ENCODE measurements around the gene TFR2. TPM values are rescaled to one million over a fixed set of nuclear protein-coding genes. Genes with fewer than 3 reads are reported as not detected.

Gene TFR2
- total and polyA plus RNA-seq, 2 of the 4 experiments (the other 2 are of a cell fraction): 0.18 to 0.50 TPM

DNA sequence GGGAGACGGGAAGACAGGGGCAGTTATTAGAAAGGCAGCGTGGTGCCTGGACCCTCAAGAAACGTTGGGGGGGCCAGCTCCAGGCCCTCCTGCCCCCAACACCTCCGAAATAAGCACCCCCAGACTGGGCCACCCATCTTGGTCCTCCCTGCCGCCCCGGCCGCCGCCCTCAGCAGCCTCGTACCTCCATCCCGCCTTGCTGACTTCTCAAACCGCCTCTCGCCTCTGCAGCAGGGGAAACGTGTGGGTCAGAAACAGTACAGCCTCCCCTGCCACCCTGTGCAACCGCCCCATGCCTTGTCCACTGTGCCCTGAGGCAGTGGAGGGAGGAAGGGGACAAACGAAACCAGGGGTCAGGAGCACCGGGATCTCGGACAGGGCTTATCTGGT lies 45.5 kb upstream of the TFR2 start:
- BruUV-seq (replicated peaks): no TSS peak
- in situ Hi-C loops (cut with MboI; ENCODE audit: low sequenced_read_pairs) (no loop called here), intact Hi-C loops (cut with micrococcal nuclease) (no loop called here), dilution Hi-C loops (cut with HindIII; ENCODE audit: low sequenced_read_pairs, unreplicated experiment) (no loop called here)
- no peak overlapping the region for H3K56ac ChIP-seq (ENCODE audit: extremely low read depth, insufficient read depth, low read length)
- ATAC-seq (ENCODE audit: low read depth) (no peak), DNase-seq (no peak)
- no peak overlapping the region for H2BK5ac ChIP-seq (ENCODE audit: low read depth, low read length, poor library complexity, severe bottlenecking)
- peaks cover 13 to 39% of the 10 kb centered on the region in 2 experiments for H3K79me1 ChIP-seq (ENCODE audit: low read depth in 1 of 2, low read length in 2 of 2)
- no peak overlapping the region for H2BK15ac ChIP-seq (ENCODE audit: low read depth, low read length)
- no peak overlapping the region for H4K8ac ChIP-seq (ENCODE audit: low read depth in 2 of 2, low read length in 2 of 2)
- no peaks in the 10 kb centered on the region for H3K27me3 ChIP-seq (ENCODE audit: control insufficient read depth, insufficient read depth, low read length)
- no peak overlapping the region for H2BK20ac ChIP-seq (ENCODE audit: low read depth, low read length)
- no peak overlapping the region for H3K4me3 ChIP-seq (ENCODE audit: insufficient read depth, low read depth, low read length)
- H4K5ac ChIP-seq (ENCODE audit: low read depth, low read length): no peak overlapping the region
- H3K18ac ChIP-seq (ENCODE audit: low read depth, low read length): no peak overlapping the region
- CTCF ChIA-PET: no interaction called here
- 78% methylated on average over 4 of the region's 17 CpGs; no CpG with 5 or more reads in 1 of the 2 experiments for WGBS, 2 experiments (ENCODE audit: extremely low coverage in 2 of 2, insufficient read length in 1 of 2)
- H3K4me2 ChIP-seq (ENCODE audit: low read depth, low read length): no peak overlapping the region
- H3K36me3 ChIP-seq (ENCODE audit: control insufficient read depth, insufficient read depth, low read length): peaks cover 68% of the 10 kb centered on the region
- H2BK120ac ChIP-seq (ENCODE audit: low read depth, low read length): no peak overlapping the region
- peaks cover 53% of the 10 kb centered on the region for H4K20me1 ChIP-seq (ENCODE audit: insufficient read depth, low read length)
- H3K4ac ChIP-seq (ENCODE audit: low read depth, low read length): no peak overlapping the region
- H3K23ac ChIP-seq (ENCODE audit: low read depth, low read length): no peak overlapping the region
- H2AK5ac ChIP-seq (ENCODE audit: low read depth, low read length): no peak overlapping the region
- H3K9me3 ChIP-seq (ENCODE audit: control insufficient read depth, insufficient read depth, low read length): no peaks in the 10 kb centered on the region
- no peak overlapping the region for H3K9ac ChIP-seq (ENCODE audit: low read depth, low read length)
- H3K14ac ChIP-seq (replicated peaks; ENCODE audit: low read depth, low read length): no peak overlapping the region
- POLR2A ChIA-PET (ENCODE audit: unreplicated experiment): no interaction called here
- TF ChIP-seq RCOR1 (IDR thresholded peaks at IDR 0.05; ENCODE audit: insufficient replicate concordance, low read length) (no peak), NFE2L2 (IDR thresholded peaks at IDR 0.05; ENCODE audit: low read depth, low read length) (no peak), MXI1 (IDR thresholded peaks at IDR 0.05; ENCODE audit: borderline replicate concordance, low read depth, low read length) (no peak), FOS (IDR thresholded peaks at IDR 0.05; ENCODE audit: low read depth, low read length) (no peak), BHLHE40 (IDR thresholded peaks at IDR 0.05; ENCODE audit: low read depth, low read length) (no peak), MAZ (IDR thresholded peaks at IDR 0.05; ENCODE audit: borderline replicate concordance, low read depth, low read length) (no peak), RFX5 (IDR thresholded peaks at IDR 0.05; ENCODE audit: low read depth, low read length) (no peak), CHD1 (IDR thresholded peaks at IDR 0.05; ENCODE audit: low read depth, low read length) (no peak), CEBPB (IDR thresholded peaks at IDR 0.05; ENCODE audit: low read depth, low read length) (no peak), SMC3 (IDR thresholded peaks at IDR 0.05; ENCODE audit: low read depth, low read length) (no peak), POLR2A (IDR thresholded peaks at IDR 0.05; ENCODE audit: low read depth, low read length) (no peak)
- TF ChIP-seq, protein P1, sequence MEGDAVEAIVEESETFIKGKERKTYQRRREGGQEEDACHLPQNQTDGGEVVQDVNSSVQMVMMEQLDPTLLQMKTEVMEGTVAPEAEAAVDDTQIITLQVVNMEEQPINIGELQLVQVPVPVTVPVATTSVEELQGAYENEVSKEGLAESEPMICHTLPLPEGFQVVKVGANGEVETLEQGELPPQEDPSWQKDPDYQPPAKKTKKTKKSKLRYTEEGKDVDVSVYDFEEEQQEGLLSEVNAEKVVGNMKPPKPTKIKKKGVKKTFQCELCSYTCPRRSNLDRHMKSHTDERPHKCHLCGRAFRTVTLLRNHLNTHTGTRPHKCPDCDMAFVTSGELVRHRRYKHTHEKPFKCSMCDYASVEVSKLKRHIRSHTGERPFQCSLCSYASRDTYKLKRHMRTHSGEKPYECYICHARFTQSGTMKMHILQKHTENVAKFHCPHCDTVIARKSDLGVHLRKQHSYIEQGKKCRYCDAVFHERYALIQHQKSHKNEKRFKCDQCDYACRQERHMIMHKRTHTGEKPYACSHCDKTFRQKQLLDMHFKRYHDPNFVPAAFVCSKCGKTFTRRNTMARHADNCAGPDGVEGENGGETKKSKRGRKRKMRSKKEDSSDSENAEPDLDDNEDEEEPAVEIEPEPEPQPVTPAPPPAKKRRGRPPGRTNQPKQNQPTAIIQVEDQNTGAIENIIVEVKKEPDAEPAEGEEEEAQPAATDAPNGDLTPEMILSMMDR (conservative IDR thresholded peaks at IDR 0.05; ENCODE audit: low read depth, low read length): no peak
- TF ChIP-seq, protein P2, sequence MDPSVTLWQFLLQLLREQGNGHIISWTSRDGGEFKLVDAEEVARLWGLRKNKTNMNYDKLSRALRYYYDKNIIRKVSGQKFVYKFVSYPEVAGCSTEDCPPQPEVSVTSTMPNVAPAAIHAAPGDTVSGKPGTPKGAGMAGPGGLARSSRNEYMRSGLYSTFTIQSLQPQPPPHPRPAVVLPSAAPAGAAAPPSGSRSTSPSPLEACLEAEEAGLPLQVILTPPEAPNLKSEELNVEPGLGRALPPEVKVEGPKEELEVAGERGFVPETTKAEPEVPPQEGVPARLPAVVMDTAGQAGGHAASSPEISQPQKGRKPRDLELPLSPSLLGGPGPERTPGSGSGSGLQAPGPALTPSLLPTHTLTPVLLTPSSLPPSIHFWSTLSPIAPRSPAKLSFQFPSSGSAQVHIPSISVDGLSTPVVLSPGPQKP (IDR thresholded peaks at IDR 0.05; ENCODE audit: borderline replicate concordance, low read depth, low read length): no peak
- no peak overlapping the region for H4K91ac ChIP-seq (ENCODE audit: insufficient read depth, low read depth, low read length)
- H2AK9ac ChIP-seq (replicated peaks; ENCODE audit: low read depth, low read length, poor library complexity): no peak overlapping the region
- peaks cover 12% of the 10 kb centered on the region for H3K4me1 ChIP-seq (ENCODE audit: control insufficient read depth, insufficient read depth, low read length)
- H3K27ac ChIP-seq (ENCODE audit: insufficient read depth, low read length): no peak overlapping the region
- no peaks in the 10 kb centered on the region for H3K9me1 ChIP-seq (ENCODE audit: insufficient read depth, low read length)
- no peak overlapping the region for H2AFZ ChIP-seq (replicated peaks; ENCODE audit: low read length, poor library complexity)

Data from IMR-90 (cell line).